Left cardiac atrium (tissue), 4 donors: ENCODE data around the gene EHBP1. TPM values are rescaled to one million over a fixed set of nuclear protein-coding genes. Genes with fewer than 3 reads are reported as not detected.
"Not testable (repeated sequence)": the region's sequence is repeated elsewhere in the genome, so short reads cannot be mapped to it uniquely, and the experiment has no call there.

ENCODE experiments used
- ATAC-seq, 2 donors: fragments of 200-7000 bp; cut with Tn5 transposase; one replicate each; pipeline ENCODE4 v1.9.1; 2020; ENCODE audit warnings: mild to moderate bottlenecking in 2 of 2, moderate library complexity in 2 of 2
- DNase-seq: peaks from one replicate; pipeline ENCODE4 v3.0.0-alpha.2; 2020
- intact Hi-C, 2 donors: fragments of 100-400 bp; cut with DNase I; formaldehyde crosslinking; loops; one replicate each; pipeline versions ENCODE4 v1.14.1 to v1.15.1; 2022 to 2023
- total RNA-seq, 2 donors: library from RNA; stranded (reverse); fragmentation: NEBNext Ultra II Directional; extraction: Animal tissue kit (Norgen Biotek cat#: 25700); gene quantifications; one replicate each; pipeline ENCODE4 v1.2.1, GENCODE V29; 2021
- donor health status: DM: no; HTN: yes; CAD: no.
- donor health status: DM: no; HTN: yes; CAD: no; lungs with severe emphysema.
- donor health status: DM: yes; HTN: yes; CAD: no.
- donor health status: Dilated cardiomyopathy.

The EHBP1 gene
- total RNA-seq, 2 donors from 2014 or later: 34.0 to 41.9 TPM

DNA sequence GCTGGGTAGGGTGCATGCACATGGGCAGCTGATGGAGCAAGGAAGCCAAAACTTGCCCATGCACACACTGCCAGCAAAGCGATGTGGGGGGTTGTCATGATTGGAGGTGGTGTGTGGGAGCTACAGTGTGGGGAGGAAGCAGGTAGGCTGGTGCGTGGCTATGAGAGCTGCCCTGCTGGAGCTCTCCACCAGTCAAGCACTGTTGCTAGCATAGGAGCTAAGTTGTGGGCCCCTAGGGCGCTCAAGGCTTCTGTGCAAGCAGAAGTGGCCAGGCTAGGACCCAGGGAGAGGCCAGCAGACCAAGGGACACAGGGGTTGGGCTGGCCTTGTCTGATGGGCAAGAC, 20.2 kb downstream of the EHBP1 start:
- intact Hi-C loops: no loop called here
- DNase-seq (no peak), ATAC-seq (peak in 1 of 2 donors; percentile 8)

DNA sequence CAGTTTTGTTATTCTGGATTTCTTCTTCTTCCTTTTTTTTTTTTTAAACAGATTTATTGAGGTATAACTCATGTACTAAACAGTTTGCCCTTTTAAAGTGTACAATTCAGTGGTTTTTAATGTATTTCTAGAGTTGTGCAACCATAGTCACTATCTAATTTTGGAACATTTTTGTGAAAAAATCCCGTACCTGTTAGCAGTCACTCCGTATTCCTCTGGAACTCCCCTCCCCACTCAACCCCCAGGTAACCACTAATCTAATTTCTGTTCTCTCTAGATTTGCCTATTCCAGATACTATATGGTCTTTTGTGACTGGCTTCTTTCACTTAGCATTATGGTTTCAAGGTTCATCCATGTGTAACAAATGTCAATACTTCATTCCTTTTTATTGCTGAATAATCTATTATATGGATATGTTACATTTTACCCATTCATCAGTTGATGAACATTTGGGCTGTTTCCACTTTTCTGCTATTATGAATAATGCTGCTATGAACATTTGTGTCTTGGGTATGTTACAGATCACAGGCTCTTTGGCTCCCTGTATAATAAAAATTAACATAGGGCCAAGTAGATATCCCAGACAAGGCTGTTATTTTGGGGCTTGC, 21.9 kb downstream of the EHBP1 start:
- intact Hi-C loops: no loop called here
- DNase-seq: no peak
- ATAC-seq: no peak

DNA sequence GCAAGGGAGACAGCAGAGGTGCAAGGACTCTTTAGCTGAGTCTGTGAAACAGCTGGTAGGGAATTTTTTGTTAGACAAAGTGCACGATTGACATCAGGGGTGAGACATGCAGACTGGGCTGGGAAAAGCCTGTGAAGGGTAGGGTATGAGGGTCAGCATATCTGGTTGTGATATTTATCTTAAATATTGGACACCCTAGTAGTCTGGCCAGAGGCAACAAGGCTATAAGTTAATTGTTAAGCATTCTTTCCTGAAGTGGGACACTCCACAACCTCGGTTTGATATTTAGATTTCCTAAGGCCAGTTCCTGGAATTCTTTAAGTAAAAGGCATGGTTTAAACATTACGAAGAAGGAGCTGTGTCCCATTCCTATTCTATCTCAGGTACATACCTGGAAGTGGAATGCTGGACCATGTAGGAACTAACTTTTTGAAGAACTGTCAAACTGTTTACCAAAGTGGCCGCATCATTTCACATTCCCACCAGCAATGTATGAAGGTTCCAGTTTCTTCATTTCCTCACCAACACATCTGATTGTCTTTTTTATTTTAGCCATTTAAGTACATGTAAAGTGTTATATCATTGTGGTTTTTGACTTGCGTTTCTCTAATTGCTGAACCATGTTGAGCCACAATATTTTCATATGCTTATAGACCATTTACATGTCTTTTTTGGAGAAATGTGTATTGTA, 22.5 kb downstream of the EHBP1 start:
- intact Hi-C loops: no loop called here
- ATAC-seq (peak in 1 of 2 donors; percentile 30), DNase-seq (no peak)

DNA sequence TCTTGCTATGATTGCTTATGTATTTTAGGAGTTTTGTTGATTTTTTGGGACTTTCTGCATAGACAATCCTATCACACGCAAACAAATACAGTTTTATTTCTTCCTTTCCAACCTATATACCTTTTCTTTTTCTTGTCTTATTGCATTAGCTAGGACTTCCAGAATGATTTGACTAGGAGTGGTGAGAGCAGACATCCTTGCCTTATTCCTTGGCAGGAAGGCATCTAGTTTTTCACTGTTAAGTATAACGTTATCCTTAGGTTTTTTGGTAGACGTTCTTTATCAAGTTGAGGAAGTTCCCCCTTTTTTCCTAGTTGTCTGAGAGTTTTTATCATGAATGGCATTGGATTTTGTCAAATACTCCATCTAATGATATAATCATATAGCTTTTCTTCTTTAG, 25.8 kb downstream of the EHBP1 start:
- no peak for DNase-seq

DNA sequence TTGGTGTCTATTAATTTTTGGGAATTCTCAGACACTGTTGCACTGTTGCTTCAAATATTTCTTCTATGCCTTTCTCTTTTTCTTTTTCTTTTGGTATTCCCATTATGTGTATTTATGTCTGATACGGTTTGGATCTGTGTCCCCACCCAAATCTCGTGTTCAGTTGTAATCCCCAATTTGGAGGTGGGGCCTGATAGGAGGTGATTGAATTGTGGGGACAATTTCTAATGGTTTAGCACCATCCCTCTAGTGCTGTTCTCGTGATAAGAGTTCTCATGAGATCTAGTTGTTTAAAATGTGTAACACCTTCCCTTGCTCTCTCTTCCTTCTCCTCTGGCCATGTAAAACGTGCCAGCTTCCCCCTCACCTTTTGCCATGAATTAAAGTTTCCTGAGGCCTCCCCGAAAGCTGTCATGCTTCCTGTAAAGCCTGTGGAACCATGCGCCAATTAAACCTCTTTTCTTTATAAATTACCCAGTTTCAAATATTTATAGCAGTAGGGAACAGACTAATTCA, 26.8 kb downstream of the EHBP1 start:
- DNase-seq: no peak
- ATAC-seq: no peak
- intact Hi-C loops: no loop called here

More for the DNA sequence above, 25.8 kb downstream of the EHBP1 start:
- ATAC-seq: no peak
- intact Hi-C loops: no loop called here

DNA sequence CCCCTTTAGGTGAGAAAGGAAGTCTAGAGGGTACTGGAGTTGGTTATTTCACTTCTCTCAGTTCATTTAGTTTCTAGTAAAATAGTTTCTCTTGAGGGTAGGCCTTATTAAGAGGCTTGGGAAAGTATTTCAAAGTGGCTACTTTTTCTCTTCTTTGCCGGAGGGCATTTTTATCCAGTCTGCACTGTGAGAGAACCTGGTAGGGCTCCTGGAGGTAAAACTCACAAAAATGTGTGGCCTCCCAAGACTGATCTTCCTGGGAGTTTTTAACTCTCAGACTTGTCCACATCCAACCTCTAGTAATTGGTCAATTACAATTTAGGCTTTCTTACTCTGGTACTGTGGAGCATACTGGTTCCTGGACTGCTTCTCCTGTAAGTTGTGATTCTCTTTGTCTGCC, 28.0 kb downstream of the EHBP1 start:
- intact Hi-C loops: no loop called here
- ATAC-seq: no peak

DNA sequence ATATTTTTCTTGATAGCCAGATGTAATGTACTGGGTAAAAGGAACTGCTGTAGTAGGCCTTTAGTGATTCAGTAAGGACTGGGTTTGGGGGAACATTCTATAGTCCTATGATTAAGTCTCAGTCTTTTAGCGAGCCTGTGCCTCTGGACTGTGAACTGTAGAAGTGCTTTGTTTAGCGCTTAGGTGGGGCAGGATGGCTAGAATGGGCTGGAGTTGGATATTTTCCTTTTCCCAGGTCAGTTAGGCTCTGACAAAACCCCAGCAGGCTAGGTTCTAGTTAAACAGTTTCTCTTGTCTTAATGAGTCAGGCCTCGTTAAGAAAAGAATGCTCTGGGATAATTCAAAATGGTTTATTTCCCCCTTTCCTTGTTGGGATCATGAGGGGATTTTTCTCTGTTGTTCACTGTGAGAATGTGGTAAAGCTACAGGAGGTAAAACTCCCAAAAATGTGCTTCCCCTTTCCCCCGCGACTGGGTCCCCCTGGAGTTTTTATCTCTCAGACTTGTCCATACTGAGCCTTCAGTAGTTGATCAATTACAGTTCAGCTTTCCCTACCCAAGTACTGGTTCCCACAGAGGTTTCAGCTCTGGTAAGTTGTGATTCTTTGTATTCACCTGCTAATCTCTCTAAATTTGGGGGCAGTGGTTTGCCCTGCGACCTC, 31.5 kb downstream of the EHBP1 start:
- no peak for DNase-seq
- ATAC-seq: no peak
- intact Hi-C loops: no loop called here

More for the DNA sequence above, 28.0 kb downstream of the EHBP1 start:
- DNase-seq: no peak

DNA sequence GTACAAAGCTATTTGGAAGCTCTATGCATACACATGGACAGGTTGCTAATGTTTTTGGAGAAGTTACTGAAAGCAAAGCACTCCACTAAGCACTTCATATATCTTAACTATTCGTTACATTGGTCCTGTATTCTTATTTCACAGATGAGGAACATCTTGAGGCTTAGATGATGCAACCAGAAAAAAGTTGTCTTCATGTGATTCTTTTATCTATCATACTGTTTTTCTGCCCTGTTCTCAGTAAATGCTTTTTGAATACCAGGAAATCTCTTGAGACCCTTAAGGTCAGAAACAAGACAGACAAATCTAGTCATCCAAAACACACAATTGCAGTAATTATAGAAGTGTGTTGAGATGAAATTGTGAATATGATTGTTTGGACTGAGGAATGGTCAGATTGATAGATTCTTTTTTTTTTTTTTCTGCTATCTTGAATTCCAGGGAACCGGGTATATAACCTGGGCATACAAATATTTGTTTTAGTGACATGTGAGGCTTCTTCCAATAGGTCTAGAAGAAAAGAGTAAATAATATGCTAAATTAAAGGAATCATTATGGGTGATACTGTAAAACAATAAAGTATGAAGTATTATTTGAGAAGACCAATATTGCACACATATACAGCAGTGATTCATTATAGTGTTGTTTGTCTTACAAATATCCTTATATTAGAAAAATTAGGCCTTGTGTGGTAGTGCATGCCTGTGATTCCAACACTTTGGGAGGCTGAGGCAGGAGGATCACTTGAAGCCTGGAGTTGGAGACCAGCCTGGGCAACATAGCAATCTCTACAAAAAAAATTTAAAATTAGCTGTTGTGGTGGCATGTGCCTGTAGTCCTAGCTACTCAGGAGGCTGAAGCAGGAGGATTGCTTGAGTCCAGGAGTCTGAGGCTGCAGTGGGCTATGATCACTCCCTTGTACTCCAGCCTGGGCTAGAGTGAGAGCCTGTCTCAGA, 33.7 kb downstream of the EHBP1 start:
- DNase-seq: no peak
- intact Hi-C loops: no loop called here
- ATAC-seq: no peak

DNA sequence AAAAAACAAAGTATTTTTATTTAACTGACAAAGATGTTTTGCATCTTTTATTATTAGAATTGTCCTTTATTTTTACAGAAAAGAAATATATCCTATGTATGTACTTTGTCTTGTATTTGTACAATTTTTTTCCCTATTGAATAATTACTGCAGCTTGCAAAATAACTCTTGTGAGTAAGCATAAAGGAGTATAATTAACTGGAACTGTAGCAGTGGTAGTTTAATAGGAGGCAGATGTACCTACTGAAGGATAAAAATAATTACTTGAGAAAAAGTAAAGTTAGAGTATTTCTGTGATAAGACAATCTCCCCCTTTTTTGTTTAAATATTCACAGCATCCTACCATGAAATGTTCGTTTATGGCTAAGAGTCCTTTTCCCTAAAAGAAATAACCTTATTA, 34.7 kb downstream of the EHBP1 start:
- ATAC-seq: no peak
- intact Hi-C loops: no loop called here
- no peak for DNase-seq

DNA sequence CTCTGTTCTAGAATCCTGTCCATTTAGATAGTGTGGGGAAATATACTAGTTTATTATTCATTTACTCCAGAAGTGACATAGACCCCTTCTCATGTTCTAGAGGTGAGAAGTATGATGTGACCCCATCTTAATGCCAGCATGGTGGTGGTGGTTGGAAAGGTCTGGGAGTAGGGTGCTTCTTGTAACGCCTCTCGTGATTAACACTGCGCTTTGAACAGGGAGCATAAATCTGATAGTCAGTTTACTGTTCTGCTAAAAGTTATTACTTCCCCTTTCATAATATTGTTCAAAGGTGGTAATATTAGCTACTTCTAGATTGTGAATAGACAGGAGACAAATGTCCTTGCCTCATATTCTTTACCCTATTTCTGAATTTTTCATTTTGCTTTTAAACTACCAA, 35.6 kb downstream of the EHBP1 start:
- intact Hi-C loops: no loop called here
- no peak for ATAC-seq
- no peak for DNase-seq

DNA sequence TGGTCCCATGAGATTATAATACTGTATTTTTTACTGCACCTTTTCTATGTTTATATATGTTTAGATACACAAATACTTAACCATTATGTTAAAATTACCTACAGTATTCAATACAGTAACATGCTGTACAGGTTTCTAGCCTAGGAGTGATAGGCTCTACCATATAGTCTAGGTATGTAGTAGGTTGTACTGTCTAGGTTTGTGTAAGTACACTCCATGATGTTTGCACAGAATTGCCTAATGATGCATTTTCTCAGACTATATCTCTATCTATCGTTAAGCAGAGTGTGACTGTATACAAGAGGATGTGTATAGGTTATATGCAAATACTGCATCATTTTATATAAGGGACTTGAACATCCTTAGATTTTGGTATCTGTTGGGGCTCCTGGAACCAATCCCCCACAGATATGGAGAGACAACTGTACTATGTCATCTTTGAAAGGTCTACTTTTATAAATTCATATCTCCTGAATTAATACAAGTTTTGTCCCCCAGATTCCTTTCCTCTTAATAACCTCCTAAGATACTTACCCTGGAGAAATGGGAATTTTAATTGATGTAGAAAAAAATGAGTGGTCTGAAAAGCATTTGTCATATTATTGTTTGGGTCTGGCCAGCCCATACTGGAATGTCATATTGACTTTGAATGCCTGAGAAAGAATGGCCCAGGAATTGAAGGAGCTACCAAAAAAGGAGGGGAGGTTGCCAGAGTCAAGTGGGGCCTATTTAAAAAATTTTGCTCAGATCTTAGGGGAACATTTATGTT, 36.6 kb downstream of the EHBP1 start:
- DNase-seq: no peak
- intact Hi-C loops: no loop called here
- no peak for ATAC-seq

DNA sequence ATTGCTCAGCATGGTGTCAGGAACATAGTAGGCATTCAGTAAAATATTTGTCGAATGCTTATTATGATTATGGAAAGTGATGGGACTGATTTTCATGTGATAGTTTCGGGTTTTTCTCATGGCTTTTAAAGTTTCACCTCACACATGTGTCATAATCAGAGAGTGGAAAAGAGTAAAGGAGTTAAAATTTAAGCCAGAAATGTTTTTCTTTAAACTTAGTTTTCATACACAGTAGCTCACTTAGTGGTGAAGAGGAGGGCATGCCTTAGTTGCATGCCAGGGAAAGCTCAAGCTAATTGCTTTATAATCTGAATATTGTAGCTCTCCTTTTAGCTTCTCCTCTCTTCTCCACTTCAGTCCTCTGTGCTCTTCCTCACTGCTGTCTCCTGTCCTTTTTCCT, 38.0 kb downstream of the EHBP1 start:
- no peak for DNase-seq
- intact Hi-C loops: no loop called here
- no peak for ATAC-seq

DNA sequence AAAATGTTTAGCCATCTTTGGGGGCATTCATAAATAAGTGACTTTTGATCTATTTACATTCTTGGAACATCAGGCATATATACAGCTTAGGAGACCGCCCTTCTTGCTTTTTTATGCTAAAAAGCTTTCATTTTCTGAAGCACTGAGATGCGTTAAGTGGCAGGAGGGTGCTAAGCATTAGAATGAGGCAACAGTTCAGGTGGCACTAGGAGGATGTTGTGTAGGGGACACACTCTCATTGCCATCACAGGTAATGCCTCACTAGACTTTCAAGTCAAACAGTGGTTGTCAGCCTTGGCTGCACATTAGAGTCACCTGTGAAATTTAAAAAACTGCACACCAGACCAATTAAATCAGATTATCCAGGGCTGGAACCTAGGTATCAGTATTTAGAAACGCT, 39.1 kb downstream of the EHBP1 start:
- intact Hi-C loops: no loop called here
- no peak for DNase-seq
- no peak for ATAC-seq

DNA sequence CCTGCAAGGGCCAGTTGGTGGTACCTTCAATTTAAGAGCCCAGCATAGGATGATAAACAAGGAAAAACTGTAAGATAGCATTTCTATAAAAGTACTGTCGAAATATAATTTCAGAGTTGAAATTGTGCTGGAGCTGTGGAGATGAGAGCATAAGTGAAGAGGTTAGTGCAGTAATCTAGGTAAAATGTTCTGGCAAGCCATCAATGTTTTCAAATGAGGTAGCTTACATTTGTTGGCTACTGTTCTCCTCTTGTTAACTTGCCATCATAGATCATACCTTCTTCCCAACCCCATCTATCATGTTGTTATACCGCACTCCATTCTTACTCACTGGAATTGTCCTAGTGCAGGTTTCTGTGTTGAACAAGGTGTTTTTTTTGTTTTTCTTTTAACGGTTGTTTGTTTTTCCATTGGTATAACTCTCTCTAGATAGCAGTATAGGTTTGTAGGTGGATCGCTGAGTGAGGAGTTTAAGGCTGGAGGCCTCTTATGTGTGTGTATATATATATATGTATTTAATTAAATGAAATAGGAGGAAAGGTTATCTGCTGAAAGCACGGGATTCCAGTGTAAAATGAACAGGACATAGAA, 40.5 kb downstream of the EHBP1 start:
- ATAC-seq (no peak), DNase-seq (no peak)
- intact Hi-C loops: no loop called here

DNA sequence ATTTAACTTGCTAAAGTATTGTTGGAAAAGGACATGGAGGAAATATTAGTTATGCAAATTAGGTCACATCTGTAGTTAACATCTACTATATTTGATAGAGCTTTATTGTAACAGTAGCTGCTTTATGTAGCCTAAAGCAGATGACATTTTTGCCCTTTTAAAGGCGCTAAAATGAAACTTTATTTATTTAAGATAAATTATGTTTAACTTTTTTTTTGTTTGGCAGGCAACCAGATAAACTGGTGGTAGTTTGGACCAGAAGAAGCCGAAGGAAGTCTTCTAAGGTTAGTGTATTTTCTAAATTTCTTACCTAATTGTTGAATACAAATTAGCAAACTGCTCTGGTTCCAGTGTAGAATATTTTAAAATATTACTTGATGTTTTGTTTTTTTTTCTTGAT, 41.7 kb downstream of the EHBP1 start:
- ATAC-seq (no peak), DNase-seq (no peak)
- intact Hi-C loops: no loop called here

DNA sequence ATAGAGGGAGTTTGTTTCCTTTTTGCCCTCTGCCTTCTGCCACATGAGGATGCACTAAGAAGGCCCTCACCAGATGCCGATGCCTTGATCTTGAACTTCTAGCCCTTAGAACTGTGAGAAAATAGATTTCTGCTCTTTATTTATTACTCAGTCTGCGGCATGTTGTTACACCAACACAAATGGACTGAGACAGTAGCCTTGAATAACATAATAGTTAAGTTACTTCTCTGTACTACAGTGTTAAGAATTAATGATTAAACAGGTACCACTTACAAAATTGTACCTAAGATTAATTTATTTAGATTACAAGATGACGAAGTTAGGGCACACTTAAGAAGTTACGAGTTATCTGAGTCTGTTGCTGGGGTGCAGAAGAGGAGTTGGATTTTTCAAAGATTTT, 42.4 kb downstream of the EHBP1 start:
- intact Hi-C loops: no loop called here
- no peak for ATAC-seq

DNA sequence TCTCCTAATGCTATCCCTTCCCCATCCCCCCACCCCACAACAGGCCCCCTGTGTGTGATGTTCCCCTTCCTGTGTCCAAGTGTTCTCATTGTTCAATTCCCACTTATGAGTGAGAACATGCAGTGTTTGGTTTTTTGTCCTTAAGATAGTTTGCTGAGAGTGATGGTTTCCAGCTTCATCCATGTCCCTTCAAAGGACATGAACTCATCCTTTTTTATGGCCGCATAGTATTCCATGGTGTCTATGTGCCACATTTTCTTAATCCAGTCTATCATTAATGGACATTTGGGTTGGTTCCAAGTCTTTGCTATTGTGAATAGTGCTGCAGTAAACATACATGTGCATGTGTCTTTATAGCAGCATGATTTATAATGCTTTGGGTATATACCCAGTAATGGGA, 43.6 kb downstream of the EHBP1 start:
- intact Hi-C loops, DNase-seq, ATAC-seq: not testable (repeated sequence)

More for the DNA sequence above, 42.4 kb downstream of the EHBP1 start:
- DNase-seq: no peak

DNA sequence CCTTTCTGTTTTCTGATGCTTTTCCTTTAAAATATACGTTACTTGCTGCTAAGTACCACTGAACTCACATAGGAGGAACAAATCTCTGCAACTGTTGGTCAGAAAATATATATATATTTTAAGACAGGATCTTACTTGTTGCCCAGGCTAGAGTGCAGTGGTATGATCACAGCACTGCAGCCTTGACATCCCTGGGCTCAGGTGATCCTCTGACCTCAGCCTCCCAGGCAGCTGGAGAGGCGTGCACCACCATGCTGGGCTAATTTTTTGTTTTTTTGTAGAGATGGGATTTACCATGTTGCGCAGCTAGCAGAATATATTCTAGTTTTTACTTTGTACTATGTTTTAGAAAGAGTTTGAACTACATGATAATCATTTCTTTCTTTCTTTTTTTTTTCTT, 51.5 kb downstream of the EHBP1 start:
- ATAC-seq: no peak
- intact Hi-C loops: no loop called here
- DNase-seq: no peak
